ENCODE results near the gene SUPT6H. TPM values are rescaled to one million over a fixed set of nuclear protein-coding genes. Genes with fewer than 3 reads are reported as not detected.

SUPT6H gene
- polyA plus RNA-seq, 1 experiment, result 37.1 TPM

DNA sequence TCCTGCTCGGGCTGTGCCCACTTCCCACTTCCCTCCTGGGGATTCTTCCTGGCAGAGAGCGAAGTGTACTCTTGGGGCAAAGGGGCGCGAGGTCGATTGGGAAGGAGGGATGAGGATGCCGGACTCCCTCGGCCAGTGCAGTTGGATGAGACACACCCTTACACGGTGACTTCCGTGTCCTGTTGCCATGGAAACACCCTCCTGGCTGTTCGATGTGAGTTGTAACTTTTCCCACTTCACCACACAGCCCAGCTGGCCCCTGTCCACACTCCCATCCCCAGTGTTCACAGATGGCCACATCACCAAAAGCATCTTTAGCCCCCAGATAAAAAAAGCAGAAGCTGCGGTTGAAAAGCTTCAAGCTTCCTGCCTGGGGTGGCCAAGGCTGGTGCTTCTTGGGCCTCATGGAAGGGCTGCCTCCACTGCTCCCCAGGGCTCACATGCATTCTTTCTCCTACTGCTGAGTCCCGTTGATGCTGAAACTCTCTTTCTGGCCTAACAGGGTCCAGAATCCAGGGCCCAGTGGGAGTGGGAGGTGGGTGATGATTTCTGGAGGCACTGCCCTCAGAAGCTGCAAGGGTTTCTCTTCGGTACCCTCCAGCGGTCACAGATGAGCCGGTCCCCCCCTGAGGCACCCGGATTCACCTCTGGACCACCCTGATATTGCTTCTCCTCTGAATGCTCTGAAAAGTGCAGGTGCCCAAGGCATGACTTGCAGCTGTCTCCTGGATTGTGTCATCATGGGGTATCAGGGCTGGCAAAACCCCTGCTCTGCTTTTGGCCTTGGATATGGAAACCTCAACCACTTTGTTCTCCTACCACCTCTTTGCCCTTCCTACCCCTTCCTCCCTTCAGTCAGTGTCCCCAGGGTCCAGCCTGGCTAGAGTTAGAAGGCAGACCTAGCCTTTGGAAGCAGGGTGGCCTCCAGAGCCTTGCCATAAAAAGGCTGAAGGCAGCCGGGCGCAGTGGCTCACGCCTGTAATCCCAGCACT is 79.6 kb downstream of the SUPT6H start:
- no peak for DNase-seq (ENCODE audit: low read depth)
- no peaks in the 10 kb centered on the region for H3K36me3 ChIP-seq (ENCODE audit: control insufficient read depth, insufficient read depth, low read length)
- TF ChIP-seq, protein P1, sequence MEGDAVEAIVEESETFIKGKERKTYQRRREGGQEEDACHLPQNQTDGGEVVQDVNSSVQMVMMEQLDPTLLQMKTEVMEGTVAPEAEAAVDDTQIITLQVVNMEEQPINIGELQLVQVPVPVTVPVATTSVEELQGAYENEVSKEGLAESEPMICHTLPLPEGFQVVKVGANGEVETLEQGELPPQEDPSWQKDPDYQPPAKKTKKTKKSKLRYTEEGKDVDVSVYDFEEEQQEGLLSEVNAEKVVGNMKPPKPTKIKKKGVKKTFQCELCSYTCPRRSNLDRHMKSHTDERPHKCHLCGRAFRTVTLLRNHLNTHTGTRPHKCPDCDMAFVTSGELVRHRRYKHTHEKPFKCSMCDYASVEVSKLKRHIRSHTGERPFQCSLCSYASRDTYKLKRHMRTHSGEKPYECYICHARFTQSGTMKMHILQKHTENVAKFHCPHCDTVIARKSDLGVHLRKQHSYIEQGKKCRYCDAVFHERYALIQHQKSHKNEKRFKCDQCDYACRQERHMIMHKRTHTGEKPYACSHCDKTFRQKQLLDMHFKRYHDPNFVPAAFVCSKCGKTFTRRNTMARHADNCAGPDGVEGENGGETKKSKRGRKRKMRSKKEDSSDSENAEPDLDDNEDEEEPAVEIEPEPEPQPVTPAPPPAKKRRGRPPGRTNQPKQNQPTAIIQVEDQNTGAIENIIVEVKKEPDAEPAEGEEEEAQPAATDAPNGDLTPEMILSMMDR (IDR thresholded peaks at IDR 0.05; ENCODE audit: insufficient read depth, low read depth, low read length), result no peak
- no peaks in the 10 kb centered on the region for H3K27me3 ChIP-seq (ENCODE audit: control insufficient read depth, insufficient read depth, low read length)
- ChIA-PET POLR2A (no interaction called here), CTCF (interaction anchor here (0.6 to 18.7 kb wide), 3 partner anchors 9 to 198 kb away, joined by 3 to 416 read pairs (median 4); partner anchors contain the start of genes NEK8 and TLCD1)
- H3K4me3 ChIP-seq (ENCODE audit: low read depth, low read length), result no peak overlapping the region

DNA sequence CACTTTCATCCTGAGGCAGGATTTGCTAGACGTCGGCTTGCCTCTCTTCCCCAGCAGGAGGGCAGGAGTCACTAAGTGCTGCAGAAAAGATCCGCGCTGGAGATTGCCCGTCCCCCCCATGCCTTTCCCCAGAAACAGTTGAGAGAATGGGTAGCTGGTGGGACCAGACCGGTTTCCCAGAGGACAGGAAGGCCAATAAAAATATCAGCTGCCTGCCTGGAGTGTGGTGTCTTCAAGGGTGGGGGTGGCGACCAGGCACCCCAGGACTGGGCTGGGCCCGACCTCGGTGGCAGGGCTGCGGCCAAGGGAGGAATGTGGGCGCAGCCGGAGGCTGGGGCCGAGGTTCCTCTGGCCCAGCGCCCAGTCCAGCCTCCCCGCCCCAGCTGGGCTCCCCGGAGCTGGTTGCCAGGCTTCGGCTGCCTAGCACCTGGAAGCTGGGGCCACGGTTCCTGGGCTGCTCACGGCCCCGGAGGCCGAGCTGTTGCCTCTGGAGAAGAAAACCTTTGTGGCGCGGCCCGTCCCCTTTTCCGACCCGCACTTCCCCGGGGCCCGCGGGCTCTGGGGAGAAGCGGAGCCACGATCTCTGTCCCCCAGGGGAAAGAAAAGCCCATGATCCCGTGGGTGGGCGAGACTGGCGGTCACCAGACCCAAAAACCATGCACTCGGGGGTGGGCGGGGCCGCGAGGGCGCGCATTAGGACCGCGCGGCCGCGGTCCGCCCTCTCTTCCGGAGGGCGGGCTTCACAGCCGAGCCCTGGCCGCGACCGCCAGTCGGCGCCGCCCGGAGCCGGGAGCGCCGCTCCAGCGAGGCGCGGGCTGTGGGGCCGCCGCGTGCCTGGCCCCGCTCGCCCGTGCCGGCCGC is 81.5 kb downstream of the SUPT6H start, which contains the start of gene TRAF4:
Gene TRAF4 (plus strand): TSS at position 769 of the 861 bp plus-strand sequence. CDS start 102 bp downstream, outside the sequence.
- DNase-seq (ENCODE audit: low read depth), result peak; percentile 70
- Histone ChIP-seq H3K27me3 (ENCODE audit: control insufficient read depth, insufficient read depth, low read length) (no peaks in the 10 kb centered on the region), H3K36me3 (ENCODE audit: control insufficient read depth, insufficient read depth, low read length) (peaks cover 14% of the 10 kb centered on the region), H3K4me3 (ENCODE audit: low read depth, low read length) (peak within 1 kb of the TSS; percentile 86)
- POLR2A ChIA-PET, result interaction anchor here (0.6 kb wide), 1 partner anchor 24 kb away, joined by 5 read pairs; the partner anchor contains the start of gene RPL23A
- TF ChIP-seq, protein P1 (IDR thresholded peaks at IDR 0.05; ENCODE audit: insufficient read depth, low read depth, low read length), result peak; percentile 28; the same call in 1 of the 2 replicates
- CTCF ChIA-PET, result interaction anchor here (0.7 to 18.7 kb wide), 5 partner anchors 8 to 437 kb away, joined by 3 to 416 read pairs (median 3); partner anchors contain the start of genes MYO18A, NEK8 and TLCD1

DNA sequence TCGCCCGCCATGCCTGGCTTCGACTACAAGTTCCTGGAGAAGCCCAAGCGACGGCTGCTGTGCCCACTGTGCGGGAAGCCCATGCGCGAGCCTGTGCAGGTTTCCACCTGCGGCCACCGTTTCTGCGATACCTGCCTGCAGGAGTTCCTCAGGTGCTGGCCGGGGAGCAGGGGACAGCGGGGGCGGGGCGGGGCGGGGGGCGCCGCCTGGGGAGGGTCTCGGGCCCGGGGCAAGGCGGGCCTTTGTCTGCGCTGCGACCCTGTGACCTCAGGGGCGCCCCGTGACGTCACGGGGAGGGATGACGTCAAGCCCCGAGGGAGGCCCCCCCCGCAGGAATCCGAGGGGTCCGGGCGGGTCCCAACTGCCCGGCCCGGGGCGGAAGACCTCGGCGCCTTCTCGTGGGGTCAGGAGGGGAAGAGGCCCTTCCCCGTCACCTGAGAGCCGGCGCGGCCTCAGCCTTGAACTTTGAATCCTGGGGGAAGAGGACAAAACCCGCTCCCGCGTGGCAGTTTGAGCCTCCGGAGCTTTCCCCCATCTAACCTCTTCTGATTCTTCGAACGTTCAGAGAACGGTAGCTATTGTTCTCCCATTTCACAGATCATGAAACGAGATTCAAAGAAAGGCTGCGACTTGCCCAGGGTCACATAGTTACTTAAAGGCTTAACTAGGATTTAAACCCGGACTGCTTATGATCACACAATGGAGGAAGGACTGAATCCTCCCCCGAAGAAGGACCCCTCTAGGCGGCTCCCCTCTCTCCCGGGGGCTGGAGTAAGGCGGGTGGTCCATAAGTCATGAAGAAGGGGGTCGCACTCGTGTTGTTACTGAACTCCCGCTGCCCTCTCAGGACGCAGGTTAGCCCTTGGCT is 82.3 kb downstream of the SUPT6H start:
- Histone ChIP-seq H3K36me3 (ENCODE audit: control insufficient read depth, insufficient read depth, low read length) (peaks cover 20% of the 10 kb centered on the region), H3K4me3 (ENCODE audit: low read depth, low read length) (peak overlapping the region; percentile 86), H3K27me3 (ENCODE audit: control insufficient read depth, insufficient read depth, low read length) (no peaks in the 10 kb centered on the region)
- no peak for DNase-seq (ENCODE audit: low read depth)
- ChIA-PET CTCF (interaction anchor here (0.9 to 18.7 kb wide), 4 partner anchors 15 to 436 kb away, joined by 3 to 416 read pairs (median 49); partner anchors contain the start of genes MYO18A, NEK8 and TLCD1), POLR2A (no interaction called here)
- TF ChIP-seq, protein P1 (IDR thresholded peaks at IDR 0.05; ENCODE audit: insufficient read depth, low read depth, low read length), result no peak

DNA sequence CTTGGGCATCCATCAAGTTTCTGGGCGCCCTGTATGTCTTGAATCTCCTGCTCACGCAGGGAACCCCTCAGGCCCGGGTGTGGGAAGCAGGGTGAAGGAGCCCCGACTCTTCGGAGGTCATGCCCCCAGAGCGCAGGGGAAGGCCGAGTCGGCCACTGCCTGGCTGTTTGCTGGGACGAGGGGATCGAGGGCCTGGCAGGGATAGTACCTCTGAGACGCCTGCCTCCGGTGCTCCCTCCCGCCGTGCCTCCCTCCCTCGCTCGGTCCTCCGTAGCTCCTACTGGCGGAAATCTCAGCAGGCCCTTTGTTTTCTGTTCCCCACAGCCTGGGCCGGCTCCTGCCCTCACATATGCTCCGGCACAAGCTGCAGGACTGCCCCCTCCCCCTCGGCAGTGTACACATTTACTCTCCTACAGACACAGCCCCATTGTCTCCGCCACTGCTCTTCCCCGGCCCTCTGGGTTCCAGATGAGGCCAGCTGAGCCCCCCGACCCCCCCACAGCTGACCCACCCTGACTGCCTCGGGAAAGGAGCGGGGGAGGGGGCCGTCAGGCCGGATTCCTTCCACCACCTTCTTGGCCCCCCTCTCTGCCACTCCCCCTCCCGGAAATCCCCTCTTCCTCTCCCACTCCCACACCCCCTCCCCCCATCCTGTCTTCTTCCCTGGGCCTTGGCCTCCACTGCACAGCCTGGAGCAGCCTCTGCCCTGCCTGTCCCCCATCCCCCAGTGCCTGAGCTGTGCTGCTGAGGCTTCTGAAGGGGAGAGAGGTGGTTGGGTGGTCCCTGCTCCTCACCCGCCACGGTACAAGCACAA is 83.2 kb downstream of the SUPT6H start:
- DNase-seq (ENCODE audit: low read depth), result no peak
- TF ChIP-seq, protein P1 (IDR thresholded peaks at IDR 0.05; ENCODE audit: insufficient read depth, low read depth, low read length), result no peak
- no peaks in the 10 kb centered on the region for H3K27me3 ChIP-seq (ENCODE audit: control insufficient read depth, insufficient read depth, low read length)
- ChIA-PET POLR2A (interaction anchor here (0.9 kb wide), 1 partner anchor 16 kb away, joined by 3 read pairs; the partner anchor contains the start of gene NEK8), CTCF (interaction anchor here (0.8 to 18.7 kb wide), 4 partner anchors 12 to 208 kb away, joined by 3 to 416 read pairs (median 49); partner anchors contain the start of genes NEK8 and TLCD1)
- H3K36me3 ChIP-seq (ENCODE audit: control insufficient read depth, insufficient read depth, low read length), result peaks cover 24% of the 10 kb centered on the region
- H3K4me3 ChIP-seq (ENCODE audit: low read depth, low read length), result peak overlapping the region; percentile 86
